ENCODE measurements around the gene KLHL22. TPM values are rescaled to one million over a fixed set of nuclear protein-coding genes. Genes with fewer than 3 reads are reported as not detected.

KLHL22 gene
- total RNA-seq, 4 donors from 2014 or later, result 19.9 to 35.5 (median 27.3) TPM

GRCh38 chr22:20430101-20430719 lies 65.4 kb downstream of the KLHL22 start:
- Histone ChIP-seq H3K36me3 (peaks cover 5 to 50% (median 39%) of the 10 kb centered on the region in 4 donors), H3K4me3 (peak overlapping the region; percentile 37 to 50 (median 38)), H3K27ac (replicated peaks in 1 of 4) (no peak overlapping the region), H3K9me3 (no peaks in the 10 kb centered on the region), H3K27me3 (peaks cover 0 to 23% (median 0%) of the 10 kb centered on the region in 4 donors), H3K4me1 (peaks cover 15 to 49% (median 32%) of the 10 kb centered on the region in 4 donors)
- DNase-seq (ENCODE audit: extremely low spot score), result no peak
- intact Hi-C loops (cut with DNase I), result no loop called here
- no peak for TF ChIP-seq CTCF (IDR thresholded peaks at IDR 0.05)
- TF ChIP-seq POLR2A (IDR thresholded peaks at IDR 0.05; ENCODE audit: low read depth), result no peak
- no peak for TF ChIP-seq POLR2AphosphoS5 (IDR thresholded peaks at IDR 0.05)
- no peak for TF ChIP-seq EP300 (IDR thresholded peaks at IDR 0.05)
- WGBS, result 58% methylated on average over 30 of the region's 37 CpGs

GRCh38 chr22:20429254-20430100 lies 66.1 kb downstream of the KLHL22 start:
- 74% methylated on average over 56 of the region's 75 CpGs for WGBS
- Histone ChIP-seq H3K4me3 (peak overlapping the region; percentile 25 to 46 (median 34)), H3K36me3 (peaks cover 5 to 56% (median 40%) of the 10 kb centered on the region in 4 donors), H3K9me3 (no peaks in the 10 kb centered on the region), H3K27ac (replicated peaks in 1 of 4) (no peak overlapping the region), H3K27me3 (peaks cover 0 to 29% (median 0%) of the 10 kb centered on the region in 4 donors), H3K4me1 (peaks cover 16 to 49% (median 35%) of the 10 kb centered on the region in 4 donors)
- TF ChIP-seq POLR2AphosphoS5 (IDR thresholded peaks at IDR 0.05) (no peak), POLR2A (IDR thresholded peaks at IDR 0.05; ENCODE audit: low read depth) (no peak), EP300 (IDR thresholded peaks at IDR 0.05) (no peak), CTCF (IDR thresholded peaks at IDR 0.05) (no peak)
- intact Hi-C loops (cut with DNase I), result no loop called here
- no peak for DNase-seq (ENCODE audit: extremely low spot score)

- peaks cover 5 to 56% (median 40%) of the 10 kb centered on the region in 4 donors for H3K36me3 ChIP-seq
- no peaks in the 10 kb centered on the region for H3K9me3 ChIP-seq
- intact Hi-C loops (cut with DNase I), result no loop called here
- peak overlapping the region; percentile 25 to 46 (median 34) for H3K4me3 ChIP-seq
- DNase-seq (ENCODE audit: extremely low spot score), result no peak
- 86% methylated on average over 18 of the region's 23 CpGs for WGBS
- H3K27ac ChIP-seq (replicated peaks in 1 of 4), result no peak overlapping the region
- TF ChIP-seq EP300 (IDR thresholded peaks at IDR 0.05) (no peak), POLR2AphosphoS5 (IDR thresholded peaks at IDR 0.05) (no peak), CTCF (IDR thresholded peaks at IDR 0.05) (no peak), POLR2A (IDR thresholded peaks at IDR 0.05; ENCODE audit: low read depth) (no peak)
- H3K27me3 ChIP-seq, result peaks cover 0 to 30% (median 0%) of the 10 kb centered on the region in 4 donors
- H3K4me1 ChIP-seq, result peaks cover 24 to 53% (median 43%) of the 10 kb centered on the region in 4 donors
These were observed 66.9 kb downstream of the KLHL22 start for GRCh38 chr22:20428496-20429253.

- TF ChIP-seq EP300 (IDR thresholded peaks at IDR 0.05), result no peak
- TF ChIP-seq CTCF (IDR thresholded peaks at IDR 0.05), result no peak
- no peak for TF ChIP-seq POLR2AphosphoS5 (IDR thresholded peaks at IDR 0.05)
- no peak for TF ChIP-seq POLR2A (IDR thresholded peaks at IDR 0.05; ENCODE audit: low read depth)
- Histone ChIP-seq H3K36me3 (peaks cover 5 to 56% (median 40%) of the 10 kb centered on the region in 4 donors), H3K27me3 (peaks cover 0 to 30% (median 0%) of the 10 kb centered on the region in 4 donors), H3K4me1 (peaks cover 28 to 60% (median 50%) of the 10 kb centered on the region in 4 donors), H3K4me3 (no peak overlapping the region), H3K9me3 (no peaks in the 10 kb centered on the region), H3K27ac (replicated peaks in 1 of 4) (no peak overlapping the region)
- intact Hi-C loops (cut with DNase I), result no loop called here
- 99% methylated on average over 4 of the region's 4 CpGs for WGBS
- no peak for DNase-seq (ENCODE audit: extremely low spot score)
These were observed 67.6 kb downstream of the KLHL22 start for GRCh38 chr22:20427945-20428417.

Data from esophagus muscularis mucosa (tissue), 4 donors.